HG02610 (cell line): ENCODE measurements around the gene CLASRP.

Source experiments
- ATAC-seq: cut with Tn5 transposase; IDR thresholded peaks from one replicate; pipeline ENCODE4 v1.9.1; 2021; ENCODE audit warnings: mild to moderate bottlenecking, moderate library complexity; ENCODE audit not compliant: unreplicated experiment

CLASRP gene

GRCh38 chr19:45019187-45019586 is 19.7 kb upstream of the CLASRP start:
- no peak for ATAC-seq

- ATAC-seq: no peak
Observed at GRCh38 chr19:45020071-45020470, 18.8 kb upstream of the CLASRP start.

- ATAC-seq: no peak
Observed at GRCh38 chr19:45021971-45022370, 16.9 kb upstream of the CLASRP start.

- ATAC-seq: no peak
Observed at GRCh38 chr19:45023048-45023447, 15.8 kb upstream of the CLASRP start.

GRCh38 chr19:45025264-45025663 is 13.6 kb upstream of the CLASRP start:
- ATAC-seq: no peak

GRCh38 chr19:45027371-45027770 is 11.5 kb upstream of the CLASRP start:
- ATAC-seq: no peak

- no peak for ATAC-seq
Observed at GRCh38 chr19:45030825-45031224, 8.0 kb upstream of the CLASRP start.

- no peak for ATAC-seq
Observed at GRCh38 chr19:45032421-45032820, 6.4 kb upstream of the CLASRP start.

- ATAC-seq: no peak
Observed at GRCh38 chr19:45035755-45036154, 3.1 kb upstream of the CLASRP start.

- no peak for ATAC-seq
Observed at GRCh38 chr19:45037393-45038169, 1.3 kb upstream of the CLASRP start.

GRCh38 chr19:45040059-45040771 is 1.4 kb downstream of the CLASRP start:
- ATAC-seq: no peak

GRCh38 chr19:45041125-45041524 is 2.3 kb downstream of the CLASRP start:
- ATAC-seq: no peak

GRCh38 chr19:45045671-45046353 is 7.0 kb downstream of the CLASRP start:
- no peak for ATAC-seq

GRCh38 chr19:45046355-45046754 is 7.5 kb downstream of the CLASRP start:
- no peak for ATAC-seq

GRCh38 chr19:45047188-45047797 is 8.4 kb downstream of the CLASRP start:
- ATAC-seq: peak; percentile 51

- ATAC-seq: no peak
Observed at GRCh38 chr19:45049073-45049736, 10.4 kb downstream of the CLASRP start.

- ATAC-seq: no peak
Observed at GRCh38 chr19:45050036-45050435, 11.2 kb downstream of the CLASRP start.

- no peak for ATAC-seq
Observed at GRCh38 chr19:45051929-45052579, 13.2 kb downstream of the CLASRP start.

GRCh38 chr19:45056831-45057230 is 18.0 kb downstream of the CLASRP start:
- no peak for ATAC-seq

GRCh38 chr19:45057444-45057843 is 18.6 kb downstream of the CLASRP start:
- ATAC-seq: no peak
